Fibroblast of mammary gland (primary cell): ENCODE data around the gene LRRC1.

Experiments used
- DNase-seq: peaks from one replicate; pipeline ENCODE4 v3.0.0-alpha.2; 2010; ENCODE audit warnings: low read depth
- H3K4me3 ChIP-seq: 2 replicates; pipeline ENCODE4 v1.5.1; 2011; ENCODE audit warnings: low read depth, mild to moderate bottlenecking, low read length, moderate library complexity; ENCODE audit not compliant: control insufficient read depth
- CTCF ChIP-seq: conservative IDR thresholded peaks from 2 replicates; pipeline ENCODE4 v1.5.1; 2011; ENCODE audit warnings: low read depth, low read length, inconsistent platforms; ENCODE audit not compliant: control insufficient read depth, insufficient read depth

Gene LRRC1

GRCh38 chr6:53840027-53840426 is 45.2 kb downstream of the LRRC1 start:
- TF ChIP-seq CTCF = no peak
- H3K4me3 ChIP-seq = no peak overlapping the region
- DNase-seq = no peak

- TF ChIP-seq CTCF = no peak
- no peak overlapping the region for H3K4me3 ChIP-seq
- DNase-seq = no peak
Observed at GRCh38 chr6:53845280-53846195, 50.7 kb downstream of the LRRC1 start.

GRCh38 chr6:53846250-53846649 is 51.4 kb downstream of the LRRC1 start:
- TF ChIP-seq CTCF = no peak
- no peak for DNase-seq

GRCh38 chr6:53847796-53848314 is 53.0 kb downstream of the LRRC1 start:
- DNase-seq = no peak
- H3K4me3 ChIP-seq = no peak overlapping the region
- TF ChIP-seq CTCF = no peak

More at GRCh38 chr6:53846250-53846649, 51.4 kb downstream of the LRRC1 start:
- H3K4me3 ChIP-seq = no peak overlapping the region

- H3K4me3 ChIP-seq = no peak overlapping the region
- TF ChIP-seq CTCF = no peak
- no peak for DNase-seq
Observed at GRCh38 chr6:53850527-53850926, 55.7 kb downstream of the LRRC1 start.

GRCh38 chr6:53851561-53851960 is 56.8 kb downstream of the LRRC1 start:
- H3K4me3 ChIP-seq = no peak overlapping the region
- no peak for TF ChIP-seq CTCF
- peak; percentile 8 for DNase-seq
